Esophagus squamous epithelium (tissue), 5 donors: ENCODE results near the gene SMAD7. TPM values are rescaled to one million over a fixed set of nuclear protein-coding genes. Genes with fewer than 3 reads are reported as not detected.

Experiments
- DNase-seq: peaks from one replicate; lab custom pipeline; 2025; lab: John Stamatoyannopoulos, UW
- H3K27ac ChIP-seq, 4 donors: fragments of 200-600 bp; sonication (generic); one replicate each; pipeline ENCODE4 v1.5.1; 2016 to 2019; ENCODE audit warnings: mild to moderate bottlenecking in 1 of 4
- H3K27me3 ChIP-seq, 4 donors: fragments of 200-600 bp; sonication (generic); 1 replicate in 3 of 4; 2 replicates in 1 of 4; pipeline versions ENCODE4 v1.5.1 to v1.6.0; 2017 to 2021; ENCODE audit warnings: antibody characterized with exemption in 1 of 4
- H3K36me3 ChIP-seq, 3 donors: fragments of 200-600 bp; sonication (generic); one replicate each; pipeline ENCODE4 v1.5.1; 2016 to 2019
- H3K4me1 ChIP-seq, 3 donors: fragments of 200-600 bp; sonication (generic); one replicate each; pipeline ENCODE4 v1.5.1; 2017 to 2019
- H3K4me3 ChIP-seq, 4 donors: fragments of 200-600 bp; sonication (generic); 1 replicate in 3 of 4; 2 replicates in 1 of 4; pipeline ENCODE4 v1.5.1; 2016 to 2019; ENCODE audit warnings: mild to moderate bottlenecking in 2 of 4, moderate library complexity in 1 of 4
- H3K9me3 ChIP-seq, 3 donors: fragments of 200-600 bp; sonication (generic); one replicate each; pipeline ENCODE4 v1.5.1; 2016 to 2019
- POLR2A ChIP-seq, 4 donors: fragments of 450-650 bp; IDR thresholded peaks; one replicate each; pipeline ENCODE4 v1.6.1; 2017; ENCODE audit warnings: antibody characterized with exemption in 4 of 4, mild to moderate bottlenecking in 4 of 4, moderate library complexity in 3 of 4
- WGBS, 2 donors: methylation state at CpG; one replicate each; pipeline ENCODE4 v1.1.5; 2018; 5-methylcytosine and 5-hydroxymethylcytosine counted together
- intact Hi-C: fragments of 100-400 bp; cut with DNase I; formaldehyde crosslinking; loops from one replicate; pipeline ENCODE4 v1.15.0; 2022
- total RNA-seq, 4 donors: library from RNA; depleted of rRNA; stranded (reverse); fragments of >200 nt; gene quantifications; one replicate each; pipeline ENCODE4 v1.1.0, GENCODE V29; 2016
- TF ChIP-seq, protein P1 (sequence below), 6 experiments: fragments of 450-650 bp in 4 of 6; fragments of 200-600 bp in 2 of 6; sonication (generic) in 2 of 6; IDR thresholded peaks; one replicate each; pipeline ENCODE4 v1.5.1; 2016 to 2019; ENCODE audit warnings: antibody characterized with exemption in 6 of 6, mild to moderate bottlenecking in 4 of 6, moderate library complexity in 4 of 6
- donor health status: DM: yes; HTN: yes; CAD: no.

The SMAD7 gene
- total RNA-seq, 4 donors from 2014 or later = 4.2 to 26.5 (median 9.0) TPM

DNA sequence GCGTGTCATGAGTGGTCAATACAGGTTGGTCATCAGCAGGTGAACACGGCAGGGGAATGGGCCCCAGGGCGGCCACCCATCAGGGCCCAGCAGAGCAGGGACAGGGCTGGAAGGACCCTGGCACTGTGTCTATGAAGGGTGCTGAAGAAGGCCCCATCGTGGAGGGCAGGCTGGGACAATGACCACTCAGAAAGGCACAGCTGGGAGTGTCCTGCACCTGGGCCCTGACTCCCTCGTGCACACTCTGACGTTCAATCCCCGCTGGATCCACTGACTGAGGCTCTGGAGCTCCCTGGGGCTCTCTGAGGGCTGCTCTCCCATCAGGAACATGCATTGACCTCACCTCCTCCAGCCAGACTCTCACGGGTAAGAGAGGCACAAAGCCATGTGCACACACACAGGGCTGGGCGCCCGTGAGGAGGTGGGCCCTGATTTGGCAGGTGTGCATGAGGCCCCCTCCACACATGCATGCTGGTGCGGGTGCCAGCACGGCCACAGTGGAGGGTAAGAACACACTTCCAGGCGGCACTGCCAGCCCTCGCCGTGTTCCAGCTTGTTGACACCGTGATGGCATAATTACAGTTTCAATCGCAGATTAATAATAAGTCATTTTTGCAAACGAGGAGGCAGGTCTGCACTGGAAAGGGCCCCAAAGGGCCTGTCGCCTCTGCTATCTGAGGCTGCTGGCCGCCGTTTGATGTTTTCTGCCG is 58.5 kb downstream of the SMAD7 start:
- WGBS, 2 donors = 51 to 55% methylated on average over 11 to 15 of the region's 22 CpGs
- Histone ChIP-seq H3K36me3 (no peaks in the 10 kb centered on the region), H3K27me3 (no peaks in the 10 kb centered on the region), H3K4me1 (peaks cover 2 to 55% (median 26%) of the 10 kb centered on the region in 3 donors), H3K27ac (peak overlapping the region in 1 of 4 donors; percentile 39), H3K4me3 (no peak overlapping the region), H3K9me3 (no peaks in the 10 kb centered on the region)
- intact Hi-C loops = no loop called here
- TF ChIP-seq, protein P1, sequence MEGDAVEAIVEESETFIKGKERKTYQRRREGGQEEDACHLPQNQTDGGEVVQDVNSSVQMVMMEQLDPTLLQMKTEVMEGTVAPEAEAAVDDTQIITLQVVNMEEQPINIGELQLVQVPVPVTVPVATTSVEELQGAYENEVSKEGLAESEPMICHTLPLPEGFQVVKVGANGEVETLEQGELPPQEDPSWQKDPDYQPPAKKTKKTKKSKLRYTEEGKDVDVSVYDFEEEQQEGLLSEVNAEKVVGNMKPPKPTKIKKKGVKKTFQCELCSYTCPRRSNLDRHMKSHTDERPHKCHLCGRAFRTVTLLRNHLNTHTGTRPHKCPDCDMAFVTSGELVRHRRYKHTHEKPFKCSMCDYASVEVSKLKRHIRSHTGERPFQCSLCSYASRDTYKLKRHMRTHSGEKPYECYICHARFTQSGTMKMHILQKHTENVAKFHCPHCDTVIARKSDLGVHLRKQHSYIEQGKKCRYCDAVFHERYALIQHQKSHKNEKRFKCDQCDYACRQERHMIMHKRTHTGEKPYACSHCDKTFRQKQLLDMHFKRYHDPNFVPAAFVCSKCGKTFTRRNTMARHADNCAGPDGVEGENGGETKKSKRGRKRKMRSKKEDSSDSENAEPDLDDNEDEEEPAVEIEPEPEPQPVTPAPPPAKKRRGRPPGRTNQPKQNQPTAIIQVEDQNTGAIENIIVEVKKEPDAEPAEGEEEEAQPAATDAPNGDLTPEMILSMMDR (IDR thresholded peaks at IDR 0.05) = no peak
- no peak for TF ChIP-seq POLR2A (IDR thresholded peaks at IDR 0.05)
- DNase-seq = no peak

DNA sequence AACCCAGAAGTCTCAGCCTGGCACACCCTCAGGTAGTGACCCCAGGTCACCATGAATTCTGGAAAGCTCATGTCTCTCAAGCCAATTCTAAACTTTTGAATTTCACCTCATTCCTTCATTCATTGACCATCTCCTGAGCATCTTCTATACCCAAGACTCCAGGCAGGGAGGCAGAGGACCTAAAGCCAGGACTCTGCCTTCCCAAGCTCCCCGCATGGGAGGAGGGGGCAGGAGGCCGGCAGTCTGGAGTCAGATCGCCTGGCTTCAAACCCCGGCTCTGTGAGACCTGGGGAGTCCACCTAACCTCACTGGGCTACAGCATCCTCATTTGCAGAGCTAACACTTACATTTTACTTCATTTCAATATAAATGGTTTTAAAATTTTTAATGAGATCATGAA is 59.0 kb downstream of the SMAD7 start:
- no peak for TF ChIP-seq POLR2A (IDR thresholded peaks at IDR 0.05)
- TF ChIP-seq, protein P1 (IDR thresholded peaks at IDR 0.05) = no peak
- no peaks in the 10 kb centered on the region for H3K9me3 ChIP-seq
- no peaks in the 10 kb centered on the region for H3K36me3 ChIP-seq
- H3K27me3 ChIP-seq = no peaks in the 10 kb centered on the region
- peaks cover 0 to 52% (median 24%) of the 10 kb centered on the region in 3 donors for H3K4me1 ChIP-seq
- H3K27ac ChIP-seq = no peak overlapping the region
- 82 to 95% methylated on average over 4 of the region's 4 CpGs for WGBS, 2 donors
- intact Hi-C loops = no loop called here
- H3K4me3 ChIP-seq = no peak overlapping the region
- no peak for DNase-seq

DNA sequence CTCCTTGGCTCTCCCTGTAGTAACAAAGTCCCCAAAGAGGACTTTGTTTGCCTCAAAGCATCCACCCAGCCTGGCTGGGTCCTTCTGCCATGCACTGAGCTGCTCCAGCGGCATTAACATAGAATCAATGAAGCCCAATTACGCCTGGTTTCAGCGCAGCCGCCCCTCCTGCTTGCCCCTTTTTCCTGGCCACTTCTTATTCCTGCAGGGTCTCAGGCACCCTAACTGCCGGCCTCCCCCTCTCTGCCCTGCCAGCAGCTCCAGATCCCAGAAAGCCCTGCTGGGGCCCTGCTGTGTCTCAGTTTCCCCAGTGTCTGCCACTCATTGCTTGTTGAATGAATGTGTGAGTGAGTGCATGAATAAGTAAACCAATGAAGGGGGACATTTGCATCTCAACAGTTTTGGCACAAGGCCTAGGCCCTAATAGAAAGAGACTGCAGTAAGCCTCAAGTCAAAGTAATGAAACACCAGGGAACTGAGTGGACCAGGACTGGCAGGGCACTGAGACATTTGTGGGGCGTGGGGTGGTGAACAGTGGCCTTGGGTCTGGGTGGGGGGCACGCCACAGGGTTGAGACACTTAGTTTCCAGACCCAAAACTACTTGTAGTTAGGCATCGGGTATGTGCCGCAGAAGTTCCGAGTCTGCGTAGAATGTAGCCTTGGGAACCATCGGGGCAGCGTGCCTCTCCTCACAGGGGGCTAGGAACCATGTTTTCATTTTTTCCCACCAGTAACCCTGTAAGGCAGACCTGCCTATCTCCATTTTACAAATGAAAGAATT is 60.6 kb downstream of the SMAD7 start:
- no peaks in the 10 kb centered on the region for H3K27me3 ChIP-seq
- H3K9me3 ChIP-seq = no peaks in the 10 kb centered on the region
- H3K4me3 ChIP-seq = no peak overlapping the region
- no peak overlapping the region for H3K27ac ChIP-seq
- no peaks in the 10 kb centered on the region for H3K36me3 ChIP-seq
- no peak for TF ChIP-seq POLR2A (IDR thresholded peaks at IDR 0.05)
- H3K4me1 ChIP-seq = peaks cover 0 to 46% (median 20%) of the 10 kb centered on the region in 3 donors
- no peak for DNase-seq
- intact Hi-C loops = no loop called here
- 95% methylated on average over 13 of the region's 13 CpGs for WGBS, 2 donors

DNA sequence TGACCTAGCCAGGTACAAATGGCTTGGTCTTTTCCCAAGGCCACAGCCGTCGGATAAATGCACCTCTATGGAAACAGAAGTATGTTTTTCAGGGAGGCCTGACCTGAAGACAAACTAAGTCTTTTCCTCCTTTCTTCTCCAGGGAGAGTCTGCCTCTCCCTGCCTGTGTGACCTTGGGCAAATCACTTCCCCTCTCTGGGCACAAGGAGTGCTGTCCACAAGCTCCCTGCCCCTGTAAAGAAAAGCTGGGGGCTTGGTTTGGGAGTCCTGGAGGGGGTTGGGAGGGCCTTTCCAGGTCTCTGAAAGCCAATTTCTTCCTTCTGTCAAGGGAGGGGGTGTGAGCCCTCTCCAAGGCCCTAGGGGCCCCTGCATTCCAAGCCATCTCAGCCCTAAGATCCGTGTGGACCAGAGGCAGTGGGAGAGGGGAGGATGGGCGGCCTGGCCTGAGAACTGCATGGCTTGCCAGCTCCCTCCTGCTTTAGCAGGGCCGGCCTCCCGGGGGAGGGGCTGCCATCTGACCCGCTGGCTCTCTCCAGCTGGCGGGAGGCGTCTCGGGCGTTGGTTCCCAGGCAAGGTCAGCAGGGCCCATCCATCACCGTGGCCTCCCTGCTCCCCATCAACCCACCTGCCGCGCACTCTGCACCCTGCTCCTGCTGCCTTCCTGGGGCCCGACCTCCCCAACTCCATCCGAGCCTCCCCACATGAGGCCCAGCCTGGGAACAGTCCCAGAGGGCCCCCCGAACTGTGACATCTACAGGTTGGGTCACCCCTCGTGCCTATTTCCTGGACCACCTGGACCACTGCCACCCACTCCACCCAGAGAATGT is 61.4 kb downstream of the SMAD7 start:
- WGBS, 2 donors = 75 to 93% methylated on average over 3 to 4 of the region's 18 CpGs
- TF ChIP-seq POLR2A (IDR thresholded peaks at IDR 0.05) = no peak
- TF ChIP-seq, protein P1 (IDR thresholded peaks at IDR 0.05) = no peak
- DNase-seq = no peak
- no peaks in the 10 kb centered on the region for H3K9me3 ChIP-seq
- no peak overlapping the region for H3K4me3 ChIP-seq
- no peaks in the 10 kb centered on the region for H3K36me3 ChIP-seq
- H3K27ac ChIP-seq = no peak overlapping the region
- no peaks in the 10 kb centered on the region for H3K27me3 ChIP-seq
- H3K4me1 ChIP-seq = peaks cover 0 to 46% (median 20%) of the 10 kb centered on the region in 3 donors
- intact Hi-C loops = no loop called here

DNA sequence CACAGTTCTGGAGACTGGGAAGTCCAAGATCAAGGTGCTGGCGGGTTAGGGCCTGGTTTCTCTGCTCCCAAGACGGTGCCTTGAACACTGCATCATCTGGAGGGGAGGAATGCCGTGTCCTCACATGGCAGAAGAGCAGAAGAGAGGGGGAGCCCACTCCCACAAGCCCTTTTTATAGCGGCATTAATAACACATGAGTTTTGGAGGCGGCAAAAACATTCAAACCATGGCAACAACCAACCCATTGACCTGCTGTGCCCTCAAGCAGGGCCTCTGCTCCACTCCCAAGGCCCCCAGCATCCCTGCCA is 62.0 kb downstream of the SMAD7 start:
- Histone ChIP-seq H3K9me3 (no peaks in the 10 kb centered on the region), H3K27ac (no peak overlapping the region), H3K4me1 (peaks cover 0 to 40% (median 16%) of the 10 kb centered on the region in 3 donors), H3K27me3 (no peaks in the 10 kb centered on the region), H3K4me3 (no peak overlapping the region), H3K36me3 (no peaks in the 10 kb centered on the region)
- DNase-seq = no peak
- intact Hi-C loops = no loop called here
- WGBS, 2 donors = 81 to 94% methylated on average over 3 to 4 of the region's 5 CpGs
- TF ChIP-seq POLR2A (IDR thresholded peaks at IDR 0.05) = no peak
- TF ChIP-seq, protein P1 (IDR thresholded peaks at IDR 0.05) = no peak
